Measurements from ENCODE around the gene TLR9. TPM values are rescaled to one million over a fixed set of nuclear protein-coding genes. Genes with fewer than 3 reads are reported as not detected.

Gene TLR9
- polyA plus RNA-seq, 1 of the 3 experiments (the other 2 are of a cell fraction): 0.12 TPM

- H2AFZ ChIP-seq (ENCODE audit: low read depth): no peak overlapping the region; the same call in 1 of the 2 replicates
- peaks cover 12 to 19% of the 10 kb centered on the region in 2 experiments; a peak in 3 of 4 replicates for H3K4me1 ChIP-seq (ENCODE audit: control insufficient read depth in 1 of 2, insufficient read depth in 2 of 2, low read depth in 1 of 2, low read length in 1 of 2)
- 81% methylated on average over 9 of the region's 10 CpGs for whole genome bisulfite sequencing (ENCODE audit: low lambda C conversion rate)
- H3K9ac ChIP-seq: peak overlapping the region; percentile 45; the same call in 1 of the 2 replicates
- ChIA-PET CTCF (interaction anchor here (1.0 to 16.1 kb wide), 6 partner anchors 7 to 229 kb away, joined by 5 to 257 read pairs (median 8); partner anchors contain the start of gene TWF2), POLR2A (interaction anchor here (0.7 to 1.1 kb wide), 2 partner anchors 81 to 187 kb away, joined by 3 read pairs; no protein-coding TSS in a partner anchor)
- no peaks in the 10 kb centered on the region for H3K27me3 ChIP-seq (ENCODE audit: insufficient read depth)
- peaks cover 15% of the 10 kb centered on the region for H3F3A ChIP-seq (replicated peaks; ENCODE audit: insufficient read depth)
- H3K27ac ChIP-seq (ENCODE audit: low read depth in 2 of 2, low read length in 1 of 2): peak overlapping the region; percentile 2 to 84
- H3K4me3 ChIP-seq (ENCODE audit: low read depth in 2 of 2, low read length in 1 of 2): peak overlapping the region in 1 of 2 experiments; percentile 12; a peak in 1 of 4 replicates
- peaks cover 21 to 29% of the 10 kb centered on the region in 2 experiments for H3K36me3 ChIP-seq (replicated peaks in 1 of 2; ENCODE audit: control insufficient read depth in 1 of 2, insufficient read depth in 2 of 2, low read length in 1 of 2)
- H3K9me2 ChIP-seq: no peaks in the 10 kb centered on the region
- no peaks in the 10 kb centered on the region for H4K20me1 ChIP-seq (ENCODE audit: insufficient read depth)
- no peak for TF ChIP-seq SIN3A (IDR thresholded peaks at IDR 0.05; ENCODE audit: borderline replicate concordance, low read depth, low read length)
- peak; percentile 1; the same call in 1 of the 2 replicates for TF ChIP-seq GABPA (IDR thresholded peaks at IDR 0.05; ENCODE audit: low read depth)
- no peaks in the 10 kb centered on the region for H3K9me3 ChIP-seq
- peak overlapping the region; percentile 61 for H3K4me2 ChIP-seq
- no peaks in the 10 kb centered on the region for H3K79me2 ChIP-seq (ENCODE audit: insufficient read depth)
- DNase-seq: no peak
These were observed 8.0 kb downstream of the TLR9 start for GRCh38 chr3:52217409-52217805.

- Histone ChIP-seq H3K4me1 (ENCODE audit: control insufficient read depth in 1 of 2, insufficient read depth in 2 of 2, low read depth in 1 of 2, low read length in 1 of 2) (peaks cover 12 to 19% of the 10 kb centered on the region in 2 experiments; a peak in 3 of 4 replicates), H3K9ac (peak overlapping the region; percentile 45; the same call in 1 of the 2 replicates), H3K4me2 (peak overlapping the region; percentile 61), H3F3A (replicated peaks; ENCODE audit: insufficient read depth) (peaks cover 15% of the 10 kb centered on the region), H3K36me3 (replicated peaks in 1 of 2; ENCODE audit: control insufficient read depth in 1 of 2, insufficient read depth in 2 of 2, low read length in 1 of 2) (peaks cover 26 to 34% of the 10 kb centered on the region in 2 experiments), H3K9me2 (no peaks in the 10 kb centered on the region), H3K27me3 (ENCODE audit: insufficient read depth) (no peaks in the 10 kb centered on the region), H3K27ac (ENCODE audit: low read depth in 2 of 2, low read length in 1 of 2) (peak overlapping the region; percentile 40 to 84), H3K4me3 (ENCODE audit: low read depth in 2 of 2, low read length in 1 of 2) (peak overlapping the region in 1 of 2 experiments; percentile 12; a peak in 1 of 4 replicates), H2AFZ (ENCODE audit: low read depth) (no peak overlapping the region; the same call in 1 of the 2 replicates), H3K9me3 (no peaks in the 10 kb centered on the region), H3K79me2 (ENCODE audit: insufficient read depth) (no peaks in the 10 kb centered on the region), H4K20me1 (ENCODE audit: insufficient read depth) (no peaks in the 10 kb centered on the region)
- WGBS (ENCODE audit: low lambda C conversion rate): 35% methylated on average over 13 of the region's 13 CpGs
- POLR2A ChIA-PET: interaction anchor here (0.7 to 1.1 kb wide), 2 partner anchors 82 to 186 kb away, joined by 3 read pairs; no protein-coding TSS in a partner anchor
- CTCF ChIA-PET: interaction anchor here (1.2 to 16.1 kb wide), 5 partner anchors 17 to 230 kb away, joined by 3 to 257 read pairs (median 7); partner anchors contain the start of gene TWF2
- peak; percentile 51 for DNase-seq
- TF ChIP-seq REST (IDR thresholded peaks at IDR 0.05; ENCODE audit: low read depth, low read length) (peak; percentile 65; the same call in 1 of the 2 replicates), MEF2A (IDR thresholded peaks at IDR 0.05; ENCODE audit: borderline replicate concordance, low read depth) (no peak), MXI1 (IDR thresholded peaks at IDR 0.05; ENCODE audit: low read depth, low read length) (no peak), FOXM1 (IDR thresholded peaks at IDR 0.05; ENCODE audit: low read depth) (peak; percentile 68; the same call in 1 of the 2 replicates), RXRA (IDR thresholded peaks at IDR 0.05; ENCODE audit: borderline replicate concordance, low read depth) (peak; percentile 60; the same call in 1 of the 2 replicates), SMC3 (IDR thresholded peaks at IDR 0.05; ENCODE audit: low read depth, low read length) (no peak), GABPA (IDR thresholded peaks at IDR 0.05; ENCODE audit: low read depth) (peak; percentile 23; the same call in 1 of the 2 replicates), TCF12 (IDR thresholded peaks at IDR 0.05) (peak; percentile 99), POLR2AphosphoS5 (IDR thresholded peaks at IDR 0.05; ENCODE audit: low read depth, low read length) (peak; percentile 83; the same call in 1 of the 2 replicates), JUND (IDR thresholded peaks at IDR 0.05) (peak; percentile 95), MAX (IDR thresholded peaks at IDR 0.05; ENCODE audit: low read depth) (peak; percentile 61; the same call in 1 of the 2 replicates), CHD2 (IDR thresholded peaks at IDR 0.05; ENCODE audit: low read length, partially characterized antibody) (no peak), SIN3A (IDR thresholded peaks at IDR 0.05; ENCODE audit: borderline replicate concordance, low read depth, low read length) (peak; percentile 85; the same call in 1 of the 2 replicates), TAF1 (IDR thresholded peaks at IDR 0.05; ENCODE audit: borderline replicate concordance, low read depth, low read length) (no peak), EP300 (IDR thresholded peaks at IDR 0.05; ENCODE audit: borderline replicate concordance in 1 of 2, low read depth in 1 of 2, low read length in 1 of 2) (peak; percentile 30 to 93; a peak in 3 of 4 replicates), NRF1 (IDR thresholded peaks at IDR 0.05; ENCODE audit: low read depth, low read length) (no peak), FOSL2 (IDR thresholded peaks at IDR 0.05; ENCODE audit: borderline replicate concordance, low read depth) (peak; percentile 98)
- TF ChIP-seq, protein P1, sequence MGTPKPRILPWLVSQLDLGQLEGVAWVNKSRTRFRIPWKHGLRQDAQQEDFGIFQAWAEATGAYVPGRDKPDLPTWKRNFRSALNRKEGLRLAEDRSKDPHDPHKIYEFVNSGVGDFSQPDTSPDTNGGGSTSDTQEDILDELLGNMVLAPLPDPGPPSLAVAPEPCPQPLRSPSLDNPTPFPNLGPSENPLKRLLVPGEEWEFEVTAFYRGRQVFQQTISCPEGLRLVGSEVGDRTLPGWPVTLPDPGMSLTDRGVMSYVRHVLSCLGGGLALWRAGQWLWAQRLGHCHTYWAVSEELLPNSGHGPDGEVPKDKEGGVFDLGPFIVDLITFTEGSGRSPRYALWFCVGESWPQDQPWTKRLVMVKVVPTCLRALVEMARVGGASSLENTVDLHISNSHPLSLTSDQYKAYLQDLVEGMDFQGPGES (IDR thresholded peaks at IDR 0.05; ENCODE audit: low read depth, low read length): no peak
- TF ChIP-seq, protein P2, sequence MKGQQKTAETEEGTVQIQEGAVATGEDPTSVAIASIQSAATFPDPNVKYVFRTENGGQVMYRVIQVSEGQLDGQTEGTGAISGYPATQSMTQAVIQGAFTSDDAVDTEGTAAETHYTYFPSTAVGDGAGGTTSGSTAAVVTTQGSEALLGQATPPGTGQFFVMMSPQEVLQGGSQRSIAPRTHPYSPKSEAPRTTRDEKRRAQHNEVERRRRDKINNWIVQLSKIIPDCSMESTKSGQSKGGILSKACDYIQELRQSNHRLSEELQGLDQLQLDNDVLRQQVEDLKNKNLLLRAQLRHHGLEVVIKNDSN (IDR thresholded peaks at IDR 0.05; ENCODE audit: borderline replicate concordance, low read depth): peak; percentile 34; the same call in 1 of the 2 replicates
These were observed 8.6 kb downstream of the TLR9 start for GRCh38 chr3:52216585-52217408.
